Lower leg skin (tissue), 4 donors: ENCODE results near the gene TRAF3IP1. TPM values are rescaled to one million over a fixed set of nuclear protein-coding genes. Genes with fewer than 3 reads are reported as not detected.

Source experiments
- DNase-seq, 2 donors: peaks; one replicate each; pipeline ENCODE4 v3.0.0-alpha.2; 2019; ENCODE audit warnings: low spot score in 2 of 2
- H3K4me3 ChIP-seq: fragments of 200-600 bp; sonication (generic); 2 replicates; pipeline ENCODE4 v1.5.1; 2017; ENCODE audit warnings: mild to moderate bottlenecking, low read depth; ENCODE audit not compliant: poor library complexity, severe bottlenecking
- CTCF ChIP-seq, 3 donors: fragments of 450-650 bp; IDR thresholded peaks; one replicate each; pipeline ENCODE4 v1.5.1; 2016; ENCODE audit warnings: antibody characterized with exemption in 3 of 3, mild to moderate bottlenecking in 3 of 3, moderate library complexity in 2 of 3
- POLR2A ChIP-seq, 2 donors: fragments of 450-650 bp; IDR thresholded peaks; one replicate each; pipeline ENCODE4 v1.6.1; 2016 to 2017; ENCODE audit warnings: antibody characterized with exemption in 2 of 2, mild to moderate bottlenecking in 1 of 2, moderate library complexity in 1 of 2
- WGBS, 2 donors: methylation state at CpG; one replicate each; pipeline ENCODE4 v1.1.5; 2018; 5-methylcytosine and 5-hydroxymethylcytosine counted together
- intact Hi-C: fragments of 100-400 bp; cut with DNase I; formaldehyde crosslinking; loops from one replicate; pipeline ENCODE4 v1.15.0; 2023; ENCODE audit warnings: low total_unique reads
- total RNA-seq, 4 donors: library from RNA; depleted of rRNA; stranded (reverse); fragments of >200 nt; gene quantifications; one replicate each; pipeline ENCODE4 v1.1.0, GENCODE V29; 2016

The TRAF3IP1 gene
- total RNA-seq, 4 donors from 2014 or later = 4.3 to 8.7 (median 8.2) TPM

GRCh38 chr2:238282861-238283738 is 37.2 kb upstream of the TRAF3IP1 start:
- H3K4me3 ChIP-seq = no peak overlapping the region
- TF ChIP-seq CTCF (IDR thresholded peaks at IDR 0.05) (no peak), POLR2A (IDR thresholded peaks at IDR 0.05) (no peak)
- 87% methylated on average over 17 of the region's 17 CpGs for whole genome bisulfite sequencing, 2 donors
- intact Hi-C loops = no loop called here
- DNase-seq = no peak

- H3K4me3 ChIP-seq = no peak overlapping the region
- WGBS, 2 donors = 63 to 68% methylated on average over 11 of the region's 11 CpGs
- DNase-seq = no peak
- intact Hi-C loops = no loop called here
- TF ChIP-seq POLR2A (IDR thresholded peaks at IDR 0.05) (no peak), CTCF (IDR thresholded peaks at IDR 0.05) (no peak)
Measured at GRCh38 chr2:238284802-238285515, 35.4 kb upstream of the TRAF3IP1 start.

- DNase-seq = peak; percentile 95 to 97
- intact Hi-C loops = no loop called here
- H3K4me3 ChIP-seq = no peak overlapping the region
- 19 to 21% methylated on average over 7 of the region's 7 CpGs for WGBS, 2 donors
- TF ChIP-seq CTCF (IDR thresholded peaks at IDR 0.05) (no peak), POLR2A (IDR thresholded peaks at IDR 0.05) (no peak)
Measured at GRCh38 chr2:238285653-238286082, 34.6 kb upstream of the TRAF3IP1 start.

- intact Hi-C loops = no loop called here
- DNase-seq = no peak
- WGBS, 2 donors = 30 to 32% methylated on average over 7 of the region's 7 CpGs
- no peak overlapping the region for H3K4me3 ChIP-seq
- TF ChIP-seq POLR2A (IDR thresholded peaks at IDR 0.05) (no peak), CTCF (IDR thresholded peaks at IDR 0.05) (no peak)
Measured at GRCh38 chr2:238286095-238286494, 34.2 kb upstream of the TRAF3IP1 start.

- 27 to 32% methylated on average over 7 of the region's 7 CpGs for WGBS, 2 donors
- DNase-seq = peak; percentile 67 to 92
- intact Hi-C loops = no loop called here
- no peak overlapping the region for H3K4me3 ChIP-seq
- TF ChIP-seq CTCF (IDR thresholded peaks at IDR 0.05) (no peak), POLR2A (IDR thresholded peaks at IDR 0.05) (no peak)
Measured at GRCh38 chr2:238286551-238286950, 33.8 kb upstream of the TRAF3IP1 start.
